ENCODE data around the gene PRKN.
"Not testable (repeated sequence)": the region's sequence is repeated elsewhere in the genome, so short reads cannot be mapped to it uniquely, and the experiment has no call there.

DNA sequence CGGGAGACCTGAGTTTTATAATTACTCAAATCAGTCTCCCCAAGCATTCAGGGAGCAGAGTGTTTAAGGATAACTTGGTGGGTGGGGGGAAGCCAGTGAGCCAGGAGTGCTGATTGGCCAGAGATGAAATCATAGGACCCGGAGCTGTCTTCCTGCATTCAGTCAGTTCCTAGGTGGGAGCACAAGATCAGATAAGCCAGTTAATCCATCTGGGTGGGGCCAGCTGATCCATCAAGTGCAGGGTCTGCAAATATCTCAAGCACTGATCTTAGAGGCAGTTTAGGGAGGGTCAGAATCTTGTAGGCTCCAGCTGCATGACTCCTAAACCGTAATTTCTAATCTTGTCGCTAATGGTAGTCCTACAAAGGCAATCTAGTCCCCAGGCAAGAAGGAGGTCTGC is 196.2 kb downstream of the PRKN start:
- TF ChIP-seq POLR2A (IDR thresholded peaks at IDR 0.05): not testable (repeated sequence)
- TF ChIP-seq, protein P1, sequence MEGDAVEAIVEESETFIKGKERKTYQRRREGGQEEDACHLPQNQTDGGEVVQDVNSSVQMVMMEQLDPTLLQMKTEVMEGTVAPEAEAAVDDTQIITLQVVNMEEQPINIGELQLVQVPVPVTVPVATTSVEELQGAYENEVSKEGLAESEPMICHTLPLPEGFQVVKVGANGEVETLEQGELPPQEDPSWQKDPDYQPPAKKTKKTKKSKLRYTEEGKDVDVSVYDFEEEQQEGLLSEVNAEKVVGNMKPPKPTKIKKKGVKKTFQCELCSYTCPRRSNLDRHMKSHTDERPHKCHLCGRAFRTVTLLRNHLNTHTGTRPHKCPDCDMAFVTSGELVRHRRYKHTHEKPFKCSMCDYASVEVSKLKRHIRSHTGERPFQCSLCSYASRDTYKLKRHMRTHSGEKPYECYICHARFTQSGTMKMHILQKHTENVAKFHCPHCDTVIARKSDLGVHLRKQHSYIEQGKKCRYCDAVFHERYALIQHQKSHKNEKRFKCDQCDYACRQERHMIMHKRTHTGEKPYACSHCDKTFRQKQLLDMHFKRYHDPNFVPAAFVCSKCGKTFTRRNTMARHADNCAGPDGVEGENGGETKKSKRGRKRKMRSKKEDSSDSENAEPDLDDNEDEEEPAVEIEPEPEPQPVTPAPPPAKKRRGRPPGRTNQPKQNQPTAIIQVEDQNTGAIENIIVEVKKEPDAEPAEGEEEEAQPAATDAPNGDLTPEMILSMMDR (IDR thresholded peaks at IDR 0.05): not testable (repeated sequence)
